H9 (cell line): Measurements from ENCODE around the gene SH2B2. TPM values are rescaled to one million over a fixed set of nuclear protein-coding genes. Genes with fewer than 3 reads are reported as not detected.

Source experiments
- DNase-seq: peaks from one replicate; pipeline ENCODE4 v3.0.0-alpha.2; 2017
- H2AFZ ChIP-seq: one replicate; pipeline ENCODE4 v1.6.1; 2013; ENCODE audit warnings: mild to moderate bottlenecking, low read length, control low read depth, moderate library complexity
- H2AK5ac ChIP-seq: 2 replicates; pipeline ENCODE4 v1.6.1; 2013; ENCODE audit warnings: low read length, control low read depth, mixed read lengths; ENCODE audit not compliant: insufficient read length
- H2BK120ac ChIP-seq: one replicate; pipeline ENCODE4 v1.6.1; 2013; ENCODE audit warnings: low read depth, mild to moderate bottlenecking, low read length, control low read depth, inconsistent platforms; ENCODE audit not compliant: poor library complexity, severe bottlenecking
- H2BK12ac ChIP-seq: 2 replicates; pipeline ENCODE4 v1.6.1; 2013; ENCODE audit warnings: low read length, control low read depth, mixed read lengths, low read depth; ENCODE audit not compliant: insufficient read length
- H2BK15ac ChIP-seq: 2 replicates; pipeline ENCODE4 v1.6.1; 2013; ENCODE audit warnings: low read depth, low read length, control low read depth
- H2BK20ac ChIP-seq: one replicate; pipeline ENCODE4 v1.6.1; 2013; ENCODE audit warnings: low read depth, mild to moderate bottlenecking, low read length, control low read depth, inconsistent platforms; ENCODE audit not compliant: poor library complexity, severe bottlenecking
- H2BK5ac ChIP-seq: 2 replicates; pipeline ENCODE4 v1.6.1; 2013; ENCODE audit warnings: low read length, control low read depth, mixed read lengths; ENCODE audit not compliant: insufficient read length
- H3K14ac ChIP-seq: 2 replicates; pipeline ENCODE4 v1.6.1; 2013; ENCODE audit warnings: low read length, control low read depth; ENCODE audit not compliant: insufficient read depth
- H3K18ac ChIP-seq: 2 replicates; pipeline ENCODE4 v1.6.1; 2013; ENCODE audit warnings: low read depth, mild to moderate bottlenecking, mixed read lengths, low read length, control low read depth; ENCODE audit not compliant: insufficient read length
- H3K23ac ChIP-seq: 2 replicates; pipeline ENCODE4 v1.6.1; 2013; ENCODE audit warnings: low read length, control low read depth, mixed read lengths, low read depth; ENCODE audit not compliant: insufficient read length
- H3K23me2 ChIP-seq: 2 replicates; pipeline ENCODE4 v1.6.1; 2013; ENCODE audit warnings: low read depth, mild to moderate bottlenecking, mixed read lengths, low read length, control low read depth; ENCODE audit not compliant: insufficient read length, poor library complexity, severe bottlenecking
- H3K27ac ChIP-seq: 2 replicates; pipeline ENCODE4 v1.5.1; 2013; ENCODE audit warnings: low read length, control low read depth, mixed read lengths, low read depth; ENCODE audit not compliant: insufficient read length
- H3K27me3 ChIP-seq: 2 replicates; pipeline ENCODE4 v1.6.1; 2013; ENCODE audit warnings: low read length, control low read depth, inconsistent platforms; ENCODE audit not compliant: insufficient read depth
- H3K4ac ChIP-seq: 2 replicates; pipeline ENCODE4 v1.6.1; 2013; ENCODE audit warnings: low read depth, mild to moderate bottlenecking, control low read depth, inconsistent platforms, low read length, moderate library complexity
- H3K4me1 ChIP-seq: 2 replicates; pipeline ENCODE4 v1.6.1; 2013; ENCODE audit warnings: low read length, control low read depth, inconsistent platforms; ENCODE audit not compliant: insufficient read depth
- H3K4me2 ChIP-seq: 2 replicates; pipeline ENCODE4 v1.6.1; 2013; ENCODE audit warnings: low read length, control low read depth, mixed read lengths; ENCODE audit not compliant: insufficient read length, insufficient read depth
- H3K56ac ChIP-seq: 2 replicates; pipeline ENCODE4 v1.6.1; 2013; ENCODE audit warnings: low read depth, mild to moderate bottlenecking, mixed read lengths, low read length, control low read depth; ENCODE audit not compliant: insufficient read length
- H3K79me1 ChIP-seq: 2 replicates; pipeline ENCODE4 v1.6.1; 2013; ENCODE audit warnings: low read depth, mild to moderate bottlenecking, moderate library complexity, low read length, control low read depth, inconsistent platforms; ENCODE audit not compliant: insufficient read depth, poor library complexity, severe bottlenecking
- H3K79me2 ChIP-seq: 2 replicates; pipeline ENCODE4 v1.6.1; 2013; ENCODE audit warnings: low read length, control low read depth, inconsistent platforms; ENCODE audit not compliant: insufficient read depth
- H3K9ac ChIP-seq: 2 replicates; pipeline ENCODE4 v1.6.1; 2013; ENCODE audit warnings: low read length, control low read depth, mixed read lengths; ENCODE audit not compliant: insufficient read length; ENCODE audit errors: extremely low read depth
- H3K9me3 ChIP-seq: one replicate; pipeline ENCODE4 v1.6.1; 2013; ENCODE audit warnings: low read depth, low read length, inconsistent platforms; ENCODE audit not compliant: control insufficient read depth
- H3T11ph ChIP-seq: one replicate; pipeline ENCODE4 v1.6.1; 2013; ENCODE audit warnings: mild to moderate bottlenecking, low read length, control low read depth, inconsistent platforms
- H4K20me1 ChIP-seq: one replicate; pipeline ENCODE4 v1.6.1; 2013; ENCODE audit not compliant: control insufficient read depth, insufficient read length, insufficient read depth
- H4K5ac ChIP-seq: 2 replicates; pipeline ENCODE4 v1.6.1; 2013; ENCODE audit warnings: low read depth, mild to moderate bottlenecking, mixed read lengths, low read length, control low read depth; ENCODE audit not compliant: insufficient read length
- H4K8ac ChIP-seq: replicated peaks from 2 replicates; pipeline ENCODE4 v1.6.1; 2013; ENCODE audit warnings: low read length, control low read depth, mixed read lengths, low read depth; ENCODE audit not compliant: insufficient read length
- H4K91ac ChIP-seq: 2 replicates; pipeline ENCODE4 v1.6.1; 2013; ENCODE audit warnings: low read depth, mild to moderate bottlenecking, moderate library complexity, mixed read lengths, low read length, control low read depth; ENCODE audit not compliant: insufficient read length
- H3K27ac Mint-ChIP-seq, 3 experiments: 2 replicates in 2 of 3; 3 replicates in 1 of 3; pipeline ENCODE4 v1.8.0; 2020 to 2021; ENCODE audit warnings: mixed read lengths in 3 of 3, mild to moderate bottlenecking in 1 of 3, moderate library complexity in 1 of 3
- H3K27me3 Mint-ChIP-seq: 2 replicates; pipeline ENCODE4 v1.8.0; 2021; ENCODE audit warnings: low read depth, mild to moderate bottlenecking, moderate library complexity, mixed read lengths
- H3K36me3 Mint-ChIP-seq, 3 experiments: 2 replicates in 2 of 3; 3 replicates in 1 of 3; pipeline ENCODE4 v1.8.0; 2020 to 2021; ENCODE audit warnings: low read depth in 3 of 3, mixed read lengths in 3 of 3; ENCODE audit not compliant: insufficient read depth in 1 of 3
- H3K4me1 Mint-ChIP-seq, 2 experiments: 2 replicates each; pipeline ENCODE4 v1.8.0; 2020; ENCODE audit warnings: mixed read lengths in 2 of 2
- H3K4me3 Mint-ChIP-seq, 2 experiments: 2 replicates in 1 of 2; 3 replicates in 1 of 2; pipeline ENCODE4 v1.8.0; 2020 to 2021; ENCODE audit warnings: mild to moderate bottlenecking in 2 of 2, mixed read lengths in 2 of 2, moderate library complexity in 1 of 2
- H3K9me3 Mint-ChIP-seq, 2 experiments: 2 replicates in 1 of 2; 3 replicates in 1 of 2; pipeline ENCODE4 v1.8.0; 2020; ENCODE audit warnings: mild to moderate bottlenecking in 2 of 2, mixed read lengths in 2 of 2, moderate library complexity in 1 of 2
- CTCF ChIP-seq: fragments of 200-600 bp; sonication (generic); conservative IDR thresholded peaks from 3 replicates; pipeline ENCODE4 v1.8.0; 2021; ENCODE audit warnings: antibody characterized with exemption, mild to moderate bottlenecking
- WGBS: extraction: QIAGEN DNeasy Blood & Tissue Kit; methylation state at CpG from one replicate; pipeline ENCODE4 v1.1.7; 2013; ENCODE audit warnings: missing lambda C conversion rate, low lambda C conversion rate, mixed read lengths; ENCODE audit not compliant: insufficient read length; ENCODE audit errors: extremely low coverage; 5-methylcytosine and 5-hydroxymethylcytosine counted together
- total RNA-seq: library from RNA; stranded (reverse); gene quantifications from 2 replicates; pipeline ENCODE4 v1.2.1, GENCODE V29; 2021

Gene SH2B2
- total RNA-seq, 1 experiment from 2014 or later, result 10.4 TPM

- TF ChIP-seq CTCF, result no peak
- Histone ChIP-seq H3K4me2 (no peak overlapping the region), H2AK5ac (no peak overlapping the region), H3K4me1 (no peaks in the 10 kb centered on the region), H3K56ac (no peak overlapping the region), H2BK120ac (no peak overlapping the region), H4K20me1 (no peaks in the 10 kb centered on the region), H2BK5ac (no peak overlapping the region), H3K79me2 (no peaks in the 10 kb centered on the region), H3K18ac (no peak overlapping the region), H3K79me1 (no peaks in the 10 kb centered on the region), H3K9me3 (no peaks in the 10 kb centered on the region), H2BK12ac (no peak overlapping the region), H3K27me3 (no peaks in the 10 kb centered on the region), H3K23me2 (no peaks in the 10 kb centered on the region), H2BK20ac (no peak overlapping the region), H4K8ac (no peak overlapping the region), H2BK15ac (no peak overlapping the region), H4K5ac (no peak overlapping the region), H2AFZ (no peak overlapping the region), H3K14ac (no peak overlapping the region), H3K23ac (no peak overlapping the region), H3K27ac (no peak overlapping the region), H3T11ph (no peak overlapping the region), H4K91ac (no peak overlapping the region), H3K4ac (no peak overlapping the region), H3K9ac (no peak overlapping the region)
- Mint-ChIP-seq H3K36me3 (no peaks in the 10 kb centered on the region), H3K27me3 (peaks cover under 1% of the 10 kb centered on the region; the same call in 1 of the 2 replicates), H3K4me3 (no peak overlapping the region), H3K4me1 (peaks cover 0 to 4% of the 10 kb centered on the region in 2 experiments; a peak in 1 of 4 replicates), H3K9me3 (no peaks in the 10 kb centered on the region), H3K27ac (peak overlapping the region in 2 of 3 experiments; percentile 65 to 82; a peak in 4 of 7 replicates)
- no CpG with 5 or more reads among the region's 12 CpGs for WGBS
- DNase-seq, result no peak
Observed at GRCh38 chr7:102258749-102259107, 27.9 kb upstream of the SH2B2 start.
